ENCODE measurements around the gene KRTAP5-10.

GRCh38 chr11:71525188-71525937 lies 40.0 kb upstream of the KRTAP5-10 start:
- TF ChIP-seq CTCF (conservative IDR thresholded peaks at IDR 0.05 in 1 of 2, IDR thresholded peaks at IDR 0.05 in 1 of 2; ENCODE audit: low read depth in 1 of 2, low read length in 2 of 2) (no peak), EZH2 (IDR thresholded peaks at IDR 0.05; ENCODE audit: low read length, missing control alignments) (no peak)

All from fibroblast of lung (primary cell).